ENCODE results near the gene MYCT1.
"Not testable (repeated sequence)": the region's sequence is repeated elsewhere in the genome, so short reads cannot be mapped to it uniquely, and the experiment has no call there.

The MYCT1 gene

DNA sequence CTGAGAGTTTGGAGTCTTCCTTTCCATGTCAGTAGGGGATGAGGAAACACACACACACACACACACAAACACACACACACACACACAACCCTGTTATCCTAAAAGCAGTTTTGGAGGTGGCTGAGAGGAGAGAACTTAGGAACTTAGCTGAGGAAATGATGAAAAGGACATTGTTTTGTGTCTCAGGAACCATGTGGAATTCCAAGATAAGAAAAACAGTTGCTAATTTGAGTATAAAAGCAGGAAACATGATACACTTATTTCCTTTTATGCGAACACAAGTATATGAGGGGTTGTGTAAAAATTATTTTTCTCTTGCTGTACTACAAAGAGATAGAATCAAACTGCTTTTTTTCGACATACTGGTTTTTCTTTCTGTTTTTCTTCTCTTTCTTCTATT is at the start of gene MYCT1:
MYCT1 (plus strand) TSS at position 264 of the 400 bp plus-strand sequence; CDS start at position 270, 6 bp downstream.
- no peak for DNase-seq (ENCODE audit: low read depth in 2 of 2)

- DNase-seq (ENCODE audit: low read depth in 2 of 2): no peak
Measured at GRCh38 chr6:152648105-152648504, 49.6 kb upstream of the MYCT1 start.

DNA sequence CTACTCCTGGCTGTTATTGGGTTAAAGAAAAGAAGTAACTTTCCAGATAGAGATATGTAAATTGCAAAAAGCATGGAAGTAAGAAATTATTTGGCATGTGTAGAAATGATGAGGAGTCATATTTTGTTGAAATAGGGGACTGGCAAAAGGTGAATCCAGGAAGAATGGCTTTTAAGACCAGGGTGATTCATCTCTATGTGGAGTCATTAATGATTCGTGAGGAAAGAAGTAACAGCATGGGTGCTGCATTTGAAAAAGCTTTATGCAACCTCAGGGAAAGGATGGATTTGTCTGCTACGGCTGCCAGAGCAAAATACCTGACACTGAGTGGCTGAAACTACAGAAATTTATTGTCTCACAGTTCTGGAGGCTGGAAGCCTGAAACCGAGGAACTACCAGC is 45.7 kb upstream of the MYCT1 start:
- no peak for DNase-seq (ENCODE audit: low read depth in 2 of 2)

- no peak for DNase-seq (ENCODE audit: low read depth in 2 of 2)
Measured at GRCh38 chr6:152661776-152662175, 35.9 kb upstream of the MYCT1 start.

GRCh38 chr6:152669895-152670294 is 27.8 kb upstream of the MYCT1 start:
- no peak for DNase-seq (ENCODE audit: low read depth in 2 of 2)

DNA sequence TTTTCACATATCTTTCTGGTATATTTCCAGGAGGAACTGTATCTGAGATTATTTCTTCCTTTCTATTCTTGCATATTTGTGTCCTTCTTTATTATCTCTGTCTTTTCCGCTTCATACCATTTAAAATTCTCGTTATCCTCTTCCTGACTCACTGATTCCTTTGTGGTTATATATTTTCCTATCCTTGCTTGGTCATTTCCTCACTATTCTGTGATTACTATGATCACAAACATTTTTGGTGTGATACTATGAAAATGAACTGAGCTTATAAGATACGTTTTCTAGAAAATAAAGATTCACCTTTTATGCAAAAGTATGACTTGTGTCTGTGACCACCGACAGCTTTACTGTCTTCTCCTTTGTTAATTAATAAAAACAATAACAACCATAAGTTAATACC is 26.5 kb upstream of the MYCT1 start:
- DNase-seq (ENCODE audit: low read depth in 2 of 2): no peak

DNA sequence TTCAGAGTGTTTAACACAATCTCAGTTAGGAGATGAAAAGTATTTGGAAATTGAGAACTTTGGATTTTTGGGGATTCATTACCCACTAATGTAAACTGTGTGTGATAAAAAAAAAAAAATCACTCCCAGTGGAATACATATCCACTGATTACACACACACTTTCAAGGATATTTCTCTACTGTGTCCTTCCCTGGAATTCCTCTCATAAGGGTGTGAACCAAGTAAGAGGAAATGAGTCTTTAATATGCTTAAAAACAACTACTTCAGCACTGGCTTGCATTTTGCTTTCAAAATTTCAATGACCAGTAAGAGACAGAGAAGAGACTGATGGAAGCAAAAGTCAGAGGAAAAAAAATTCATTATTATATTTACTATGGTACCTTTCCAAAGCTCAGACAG is 24.5 kb upstream of the MYCT1 start:
- DNase-seq (ENCODE audit: low read depth in 2 of 2): no peak

GRCh38 chr6:152680151-152680550 is 17.5 kb upstream of the MYCT1 start:
- DNase-seq (ENCODE audit: low read depth in 2 of 2): no peak

DNA sequence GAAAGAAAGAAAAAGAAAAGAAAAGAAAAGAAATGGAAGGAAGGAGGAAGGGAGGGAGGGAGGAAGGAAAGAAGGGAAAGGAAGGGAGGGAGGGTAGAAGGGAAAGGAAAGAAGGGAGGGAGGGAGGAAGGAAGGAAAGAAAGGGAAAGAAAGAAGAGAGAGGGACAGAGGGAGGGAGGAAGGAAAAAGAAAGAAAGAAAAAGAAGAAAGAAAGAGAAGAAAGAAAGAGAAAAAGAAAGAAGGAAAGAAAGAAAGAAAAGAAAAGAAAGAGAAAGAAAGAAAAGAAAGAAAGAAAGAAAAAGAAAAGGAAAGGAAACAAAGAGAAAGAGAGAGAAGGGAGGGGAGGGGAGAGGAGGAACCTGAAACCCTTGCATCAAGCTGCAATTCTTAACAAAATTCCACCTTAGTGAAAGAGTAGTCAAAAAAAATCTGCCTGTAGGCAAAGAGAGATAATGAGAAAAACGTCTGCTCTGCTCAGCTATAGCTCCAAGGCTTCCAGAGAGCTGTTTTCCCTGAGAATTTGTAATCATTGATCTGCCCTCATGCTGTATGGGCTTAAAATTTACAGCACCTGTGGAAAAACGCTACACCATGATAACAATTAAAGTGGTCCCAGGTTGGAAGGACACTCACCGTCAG is 16.7 kb upstream of the MYCT1 start:
- DNase-seq (ENCODE audit: low read depth in 2 of 2): no peak

- DNase-seq (ENCODE audit: low read depth in 2 of 2): no peak
Measured at GRCh38 chr6:152682141-152682540, 15.6 kb upstream of the MYCT1 start.

GRCh38 chr6:152682935-152683334 is 14.8 kb upstream of the MYCT1 start:
- DNase-seq (ENCODE audit: low read depth in 2 of 2): not testable (repeated sequence)

- no peak for DNase-seq (ENCODE audit: low read depth in 2 of 2)
Measured at GRCh38 chr6:152685819-152686218, 11.9 kb upstream of the MYCT1 start.

- no peak for DNase-seq (ENCODE audit: low read depth in 2 of 2)
Measured at GRCh38 chr6:152695372-152696045, 2.2 kb upstream of the MYCT1 start.

- no peak for DNase-seq (ENCODE audit: low read depth in 2 of 2)
Measured at GRCh38 chr6:152696522-152696921, 1.2 kb upstream of the MYCT1 start.

- DNase-seq (ENCODE audit: low read depth in 2 of 2): no peak
Measured at GRCh38 chr6:152698692-152699091, 995 bp downstream of the MYCT1 start.

DNA sequence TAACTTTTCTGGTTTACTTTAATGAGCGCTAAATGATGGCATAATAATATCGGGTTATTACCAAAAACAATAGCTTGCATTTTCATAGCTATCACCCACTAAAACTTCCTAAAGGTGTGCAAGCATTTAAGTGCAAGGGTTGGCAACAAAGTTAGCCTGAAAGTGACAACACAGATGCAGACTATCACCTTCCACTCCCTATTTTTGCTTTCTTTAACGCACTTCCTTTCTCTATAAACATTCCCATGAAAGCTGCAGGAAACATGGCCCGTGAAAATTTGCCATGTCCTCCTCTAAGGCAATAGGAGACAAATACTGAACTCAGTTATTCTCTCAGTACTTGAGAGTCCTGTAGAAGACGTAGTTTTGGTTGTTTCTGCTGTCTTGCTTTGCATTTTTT is 2.7 kb downstream of the MYCT1 start:
- no peak for DNase-seq (ENCODE audit: low read depth in 2 of 2)

GRCh38 chr6:152701081-152701862 is 3.6 kb downstream of the MYCT1 start:
- no peak for DNase-seq (ENCODE audit: low read depth in 2 of 2)

DNA sequence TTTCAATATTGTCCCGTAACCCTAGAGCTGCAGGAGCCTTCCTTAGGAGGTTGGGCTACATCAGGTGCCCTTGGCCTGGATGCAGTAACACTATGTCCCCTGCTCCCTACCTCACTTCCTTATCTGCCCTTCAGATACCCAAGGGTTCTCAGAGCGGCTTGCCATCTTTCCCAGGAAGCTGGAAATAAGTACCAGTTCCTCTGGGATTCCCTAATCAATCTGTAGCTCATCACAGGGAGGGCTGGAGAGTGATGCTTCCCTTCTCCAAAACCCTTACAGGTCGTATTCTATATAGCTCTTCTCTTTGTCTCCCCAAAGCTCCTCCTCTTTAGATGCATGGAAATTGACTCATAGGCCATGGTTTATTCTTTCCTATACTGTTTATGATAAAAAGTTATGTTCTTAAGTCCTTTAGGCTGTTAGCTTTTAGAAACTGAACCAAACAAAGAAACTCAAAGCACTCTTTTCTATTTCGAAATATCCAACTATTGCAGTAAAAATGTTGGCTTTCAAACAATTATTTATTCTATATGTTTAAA is 4.2 kb downstream of the MYCT1 start:
- DNase-seq (ENCODE audit: low read depth in 2 of 2): no peak

DNA sequence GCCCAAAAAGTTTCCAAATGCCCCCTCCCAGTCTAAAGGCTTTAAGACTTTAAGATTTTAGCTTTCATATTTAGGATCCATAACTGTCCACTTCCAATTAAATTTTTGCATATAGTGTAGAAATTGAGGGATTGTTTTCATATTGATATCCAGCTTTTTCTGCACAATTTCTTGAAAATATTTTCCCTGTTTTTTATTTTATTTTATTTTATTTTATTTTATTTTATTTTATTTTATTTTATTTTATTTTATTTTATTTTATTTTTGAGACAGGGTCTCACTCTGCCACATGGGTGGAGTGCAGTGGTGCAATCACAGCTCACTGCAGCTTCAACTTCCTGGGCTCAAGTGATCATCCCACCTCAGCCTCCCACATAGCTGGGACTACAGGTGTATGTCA is 6.1 kb downstream of the MYCT1 start:
- DNase-seq (ENCODE audit: low read depth in 2 of 2): not testable (repeated sequence)

DNA sequence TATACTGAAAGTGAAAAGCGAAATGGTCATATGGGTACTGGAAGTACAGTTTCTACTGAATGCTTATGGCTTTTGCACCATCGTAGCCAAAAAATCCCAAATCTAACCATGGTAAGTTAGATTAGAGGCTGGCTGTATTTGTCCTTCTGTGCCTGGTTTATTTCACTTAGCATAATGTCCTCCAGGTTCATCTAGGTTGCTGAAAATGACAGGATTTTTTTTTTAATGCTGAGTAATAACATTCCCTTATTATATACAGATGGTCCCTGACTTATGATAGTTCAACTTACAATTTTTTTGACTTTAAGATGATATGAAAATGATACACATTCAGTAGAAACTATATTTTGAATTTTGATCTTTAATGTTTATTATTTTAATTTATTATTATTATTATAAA is 7.6 kb downstream of the MYCT1 start:
- no peak for DNase-seq (ENCODE audit: low read depth in 2 of 2)

- no peak for DNase-seq (ENCODE audit: low read depth in 2 of 2)
Measured at GRCh38 chr6:152716322-152716721, 18.6 kb downstream of the MYCT1 start.

GRCh38 chr6:152720974-152721373 is 23.3 kb downstream of the MYCT1 start:
- no peak for DNase-seq (ENCODE audit: low read depth in 2 of 2)

DNA sequence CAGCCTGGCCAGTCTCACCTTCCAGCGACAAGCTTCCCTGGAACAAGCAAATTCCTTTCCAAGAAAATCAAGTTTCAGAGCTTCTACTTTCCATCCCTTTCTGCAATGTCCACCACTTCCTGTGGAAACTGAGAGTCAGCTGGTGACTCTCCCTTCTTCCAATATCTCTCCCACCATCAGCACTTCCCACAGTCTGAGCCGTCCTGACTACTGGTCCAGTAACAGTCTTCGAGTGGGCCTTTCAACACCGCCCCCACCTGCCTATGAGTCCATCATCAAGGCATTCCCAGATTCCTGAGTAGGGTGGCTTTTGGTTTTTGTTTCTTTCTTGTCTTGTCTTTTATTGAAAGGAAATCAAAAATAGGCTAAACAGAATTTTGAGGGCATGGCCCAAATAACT is 24.3 kb downstream of the MYCT1 start:
- no peak for DNase-seq (ENCODE audit: low read depth in 2 of 2)
